Aorta (tissue), 5 donors: Measurements from ENCODE around the gene ITGA7. TPM values are rescaled to one million over a fixed set of nuclear protein-coding genes. Genes with fewer than 3 reads are reported as not detected.

Experiments
- ATAC-seq: fragments of 200-7000 bp; cut with Tn5 transposase; one replicate; pipeline ENCODE4 v1.9.1; 2022; ENCODE audit warnings: moderate library complexity; ENCODE audit not compliant: low FRiP score
- DNase-seq, 2 donors: peaks; one replicate each; pipeline ENCODE4 v3.0.0-alpha.2; 2020
- H3K27ac ChIP-seq, 2 donors: one replicate each; pipeline ENCODE4 v1.5.1; 2013; ENCODE audit warnings: low read length in 2 of 2, mild to moderate bottlenecking in 2 of 2, moderate library complexity in 2 of 2, control low read depth in 1 of 2, inconsistent platforms in 1 of 2, low read depth in 1 of 2
- H3K27me3 ChIP-seq, 2 donors: one replicate each; pipeline ENCODE4 v1.6.1; 2013; ENCODE audit warnings: control low read depth in 1 of 2, low read length in 1 of 2, mild to moderate bottlenecking in 1 of 2, moderate library complexity in 1 of 2; ENCODE audit not compliant: insufficient read depth in 2 of 2, control insufficient read depth in 1 of 2
- H3K36me3 ChIP-seq, 2 donors: one replicate each; pipeline ENCODE4 v1.6.1; 2013; ENCODE audit warnings: control low read depth in 1 of 2, low read length in 1 of 2, mild to moderate bottlenecking in 1 of 2; ENCODE audit not compliant: insufficient read depth in 2 of 2, control insufficient read depth in 1 of 2
- H3K4me1 ChIP-seq, 2 donors: one replicate each; pipeline ENCODE4 v1.6.1; 2013; ENCODE audit warnings: low read length in 2 of 2, control low read depth in 1 of 2, mild to moderate bottlenecking in 1 of 2, moderate library complexity in 1 of 2; ENCODE audit not compliant: insufficient read depth in 2 of 2, control insufficient read depth in 1 of 2
- H3K4me3 ChIP-seq, 2 donors: one replicate each; pipeline ENCODE4 v1.5.1; 2013; ENCODE audit warnings: low read length in 2 of 2, control low read depth in 1 of 2, mild to moderate bottlenecking in 1 of 2
- H3K9me3 ChIP-seq: one replicate; pipeline ENCODE4 v1.6.1; 2013; ENCODE audit warnings: mild to moderate bottlenecking, low read length; ENCODE audit not compliant: control insufficient read depth
- WGBS, 2 donors: extraction: QIAGEN DNeasy Blood & Tissue Kit; methylation state at CpG; one replicate each; pipeline ENCODE4 v1.1.7; 2013; 5-methylcytosine and 5-hydroxymethylcytosine counted together
- intact Hi-C, 2 donors: fragments of 100-400 bp; cut with DNase I; formaldehyde crosslinking; loops; one replicate each; pipeline versions ENCODE4 v1.14.2 to v1.15.0; 2022
- polyA plus RNA-seq, 2 donors: library from polyadenylated mRNA; stranded (reverse); fragments of 200-250 nt; gene quantifications; one replicate each; pipeline ENCODE4 v1.2.3, GENCODE V29; 2013
- total RNA-seq, 2 donors: library from RNA; stranded (reverse); fragmentation: NEBNext Ultra II Directional; extraction: Animal tissue kit (Norgen Biotek cat#: 25700); gene quantifications; one replicate each; pipeline ENCODE4 v1.2.1, GENCODE V29; 2021
- donor health status: healthy with polysubstance abuse.
- donor health status: Bipolar disorder and iron deficiency.
- donor health status: DM: no; HTN: no; CAD: no.
- donor health status: DM: no; HTN: no; CAD: no.
- donor health status: DM: yes; HTN: yes; CAD: no.

ITGA7 gene
- total and polyA plus RNA-seq, 4 donors: 76.1 to 747 (median 548) TPM

DNA sequence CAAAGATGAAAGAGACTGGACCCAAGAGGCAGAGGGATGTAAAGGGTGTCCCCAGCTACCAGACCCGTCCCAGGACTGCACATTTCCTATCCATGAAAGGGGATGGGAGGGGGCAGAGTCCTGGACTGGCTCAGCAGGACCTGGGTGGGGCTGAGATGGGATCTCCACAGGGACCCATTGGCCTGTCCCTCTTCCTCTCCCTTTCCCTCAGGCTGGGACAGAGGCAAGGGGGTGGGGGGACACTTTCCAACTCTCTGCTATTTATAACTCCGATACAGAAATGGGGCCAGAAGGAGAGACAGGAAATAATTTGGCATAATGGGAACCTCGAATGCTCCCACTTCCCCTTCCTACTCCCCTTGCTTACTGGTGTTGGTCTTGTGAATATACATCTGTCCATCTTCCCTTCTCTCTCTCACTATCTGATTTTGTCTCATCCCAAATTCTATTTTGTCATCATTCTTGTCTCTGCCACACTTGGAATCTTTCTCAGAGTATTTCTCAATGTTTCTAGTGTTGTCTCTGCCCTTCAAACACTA, 1.1 kb upstream of the ITGA7 start:
- WGBS, 2 donors: 0 to 1% methylated on average over 3 of the region's 3 CpGs
- peaks cover 0 to 7% of the 10 kb centered on the region in 2 donors for H3K4me1 ChIP-seq
- ATAC-seq: peak; percentile 10

GRCh38 chr12:55707219-55707671, 459 bp downstream of the ITGA7 start:
- DNase-seq (peak; percentile 65 to 84), ATAC-seq (no peak)
- H3K27me3 ChIP-seq: no peaks in the 10 kb centered on the region
- H3K4me1 ChIP-seq: peaks cover 0 to 7% of the 10 kb centered on the region in 2 donors
- 0 to 1% methylated on average over 20 to 22 of the region's 22 CpGs for WGBS, 2 donors
- H3K36me3 ChIP-seq: no peaks in the 10 kb centered on the region
- peak overlapping the region; percentile 73 to 86 for H3K27ac ChIP-seq
- H3K4me3 ChIP-seq: peak overlapping the region; percentile 54 to 84
- no peaks in the 10 kb centered on the region for H3K9me3 ChIP-seq
- intact Hi-C loops: loop anchor here in 1 of 2 donors (2.0 kb wide), 1 partner anchor 14 kb away; the partner anchor contains the start of gene RDH5

More for the DNA sequence above, 1.1 kb upstream of the ITGA7 start:
- intact Hi-C loops: no loop called here
- Histone ChIP-seq H3K9me3 (no peaks in the 10 kb centered on the region), H3K27me3 (no peaks in the 10 kb centered on the region), H3K27ac (peak overlapping the region; percentile 66 to 86), H3K36me3 (no peaks in the 10 kb centered on the region), H3K4me3 (peak overlapping the region in 1 of 2 donors; percentile 54)
- DNase-seq: peak; percentile 49 to 80

DNA sequence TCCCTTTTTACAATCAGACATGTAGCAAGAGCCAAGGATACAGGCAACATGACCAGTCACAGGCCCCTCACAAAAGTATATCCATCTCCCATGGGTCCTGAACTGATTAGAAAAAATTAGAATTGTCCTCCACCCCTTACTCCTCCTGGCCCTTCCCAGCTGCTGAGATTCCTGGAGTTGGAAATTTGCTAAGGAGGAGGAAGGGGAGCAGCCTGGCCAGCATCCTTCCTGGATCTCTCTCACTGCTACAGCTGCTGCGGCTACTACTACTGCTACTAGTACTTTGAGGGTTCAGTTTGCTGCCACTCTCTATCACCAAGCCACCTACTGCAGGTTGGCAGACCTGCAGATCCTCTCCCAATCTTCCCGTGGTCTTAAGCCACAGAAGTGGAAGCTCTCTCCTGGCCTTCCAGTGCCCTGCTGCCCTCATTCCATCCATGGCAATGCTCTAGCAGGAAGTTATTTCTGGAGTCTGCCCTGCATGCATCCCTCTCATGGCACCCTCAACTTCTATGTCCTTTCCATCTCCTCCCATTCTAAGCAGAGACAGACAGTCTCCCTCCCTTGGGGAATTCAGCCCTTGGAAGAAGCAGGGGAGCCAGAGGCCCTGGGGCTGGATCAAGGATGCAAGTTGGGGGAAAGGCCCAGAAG, 1.0 kb downstream of the ITGA7 start:
- H3K4me1 ChIP-seq: peaks cover 0 to 4% of the 10 kb centered on the region in 2 donors
- 2% methylated on average over 2 of the region's 2 CpGs for WGBS, 2 donors

GRCh38 chr12:55705782-55706402, 1.8 kb downstream of the ITGA7 start:
- ATAC-seq: no peak
- 2 to 3% methylated on average over 5 of the region's 5 CpGs for WGBS, 2 donors
- H3K4me3 ChIP-seq: peak overlapping the region; percentile 54 to 84
- H3K27me3 ChIP-seq: no peaks in the 10 kb centered on the region
- intact Hi-C loops: loop anchor here in 1 of 2 donors (2.0 kb wide), 1 partner anchor 15 kb away; the partner anchor contains the start of gene RDH5
- H3K27ac ChIP-seq: peak overlapping the region; percentile 73 to 77
- peaks cover 0 to 2% of the 10 kb centered on the region in 2 donors for H3K36me3 ChIP-seq
- no peaks in the 10 kb centered on the region for H3K9me3 ChIP-seq
- H3K4me1 ChIP-seq: peaks cover 0 to 4% of the 10 kb centered on the region in 2 donors
- DNase-seq: peak; percentile 44 to 80

More for the DNA sequence above, 1.0 kb downstream of the ITGA7 start:
- H3K9me3 ChIP-seq: no peaks in the 10 kb centered on the region
- no peaks in the 10 kb centered on the region for H3K27me3 ChIP-seq
- H3K4me3 ChIP-seq: peak overlapping the region; percentile 54 to 84
- ATAC-seq: no peak
- intact Hi-C loops: loop anchor here in 1 of 2 donors (2.0 kb wide), 1 partner anchor 14 kb away; the partner anchor contains the start of gene RDH5
- H3K36me3 ChIP-seq: no peaks in the 10 kb centered on the region
- peak overlapping the region; percentile 73 to 86 for H3K27ac ChIP-seq
- DNase-seq: peak in 1 of 2 donors; percentile 41

- Histone ChIP-seq H3K9me3 (no peaks in the 10 kb centered on the region), H3K36me3 (peaks cover 0 to 2% of the 10 kb centered on the region in 2 donors), H3K27ac (peak overlapping the region; percentile 77 to 90), H3K4me1 (peaks cover 0 to 4% of the 10 kb centered on the region in 2 donors), H3K4me3 (peak overlapping the region; percentile 54 to 84), H3K27me3 (no peaks in the 10 kb centered on the region)
- intact Hi-C loops: no loop called here
- ATAC-seq: peak; percentile 43
- peak; percentile 76 to 82 for DNase-seq
- whole genome bisulfite sequencing, 2 donors: 4 to 10% methylated on average over 9 of the region's 9 CpGs
Measured at GRCh38 chr12:55704824-55705718, 2.6 kb downstream of the ITGA7 start.

DNA sequence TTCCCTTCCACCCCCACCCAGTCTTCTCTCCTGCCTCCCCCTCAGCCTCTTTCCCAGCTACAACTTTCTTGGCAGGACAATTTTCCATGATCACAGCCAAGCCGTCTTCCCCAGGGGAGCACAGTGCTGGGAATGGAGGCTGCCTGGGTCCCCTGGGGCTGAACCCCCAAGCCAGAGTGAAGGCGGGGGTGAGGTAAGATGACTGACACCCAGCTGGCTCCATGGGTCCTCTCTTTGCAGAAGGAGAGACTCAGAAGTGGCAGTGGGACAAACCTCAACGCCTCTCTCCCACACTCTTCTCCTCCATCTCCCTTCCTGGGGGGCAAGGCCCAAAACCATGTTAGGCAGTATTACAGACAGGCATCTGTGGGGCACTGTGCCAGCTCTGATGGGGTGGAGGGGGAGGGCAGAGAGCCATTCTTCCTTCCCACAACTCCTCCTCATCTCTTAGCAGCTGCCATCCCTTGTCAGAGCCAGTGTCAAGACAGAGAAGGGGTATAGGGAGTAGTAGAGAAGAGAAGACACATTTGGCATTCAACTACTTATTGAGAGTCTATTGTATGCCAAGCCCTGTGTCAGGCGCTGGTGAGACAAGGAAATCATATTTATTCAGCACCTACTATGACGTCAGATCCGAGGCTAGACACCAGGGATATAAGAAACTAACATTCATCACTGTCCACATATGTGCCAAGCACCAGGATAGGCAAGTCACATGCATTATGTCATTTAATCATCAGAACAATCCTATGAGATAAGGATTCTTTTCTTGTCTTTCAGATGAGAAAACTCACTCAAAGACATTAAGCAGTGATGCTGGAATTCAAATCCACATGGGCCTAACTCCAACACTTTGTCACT, 3.6 kb downstream of the ITGA7 start:
- Histone ChIP-seq H3K36me3 (peaks cover 0 to 2% of the 10 kb centered on the region in 2 donors), H3K9me3 (no peaks in the 10 kb centered on the region), H3K4me1 (peaks cover 0 to 1% of the 10 kb centered on the region in 2 donors), H3K4me3 (peak overlapping the region; percentile 54 to 84), H3K27ac (peak overlapping the region; percentile 77 to 90), H3K27me3 (no peaks in the 10 kb centered on the region)
- intact Hi-C loops: loop anchor here in 1 of 2 donors (2.0 kb wide), 1 partner anchor 21 kb away; no protein-coding TSS in a partner anchor
- ATAC-seq: peak; percentile 9
- 4 to 6% methylated on average over 6 of the region's 6 CpGs for WGBS, 2 donors
- peak; percentile 76 to 85 for DNase-seq

GRCh38 chr12:55703288-55703687, 4.4 kb downstream of the ITGA7 start:
- peak overlapping the region; percentile 77 to 90 for H3K27ac ChIP-seq
- DNase-seq: peak; percentile 54 to 69

More at GRCh38 chr12:55703288-55703687, 4.4 kb downstream of the ITGA7 start:
- 6 to 7% methylated on average over 2 of the region's 2 CpGs for WGBS, 2 donors
- Histone ChIP-seq H3K27me3 (no peaks in the 10 kb centered on the region), H3K4me3 (no peak overlapping the region), H3K4me1 (no peaks in the 10 kb centered on the region), H3K9me3 (no peaks in the 10 kb centered on the region), H3K36me3 (peaks cover 0 to 4% of the 10 kb centered on the region in 2 donors)
- ATAC-seq: peak; percentile 3
- intact Hi-C loops: loop anchor here in 1 of 2 donors (2.0 kb wide), 1 partner anchor 20 kb away; no protein-coding TSS in a partner anchor
